AG04450 (cell line): Measurements from ENCODE around the gene SMIM29. TPM values are rescaled to one million over a fixed set of nuclear protein-coding genes. Genes with fewer than 3 reads are reported as not detected.

Source experiments
- CTCF ChIA-PET: fragments of 300-600, 350-600 bp; formaldehyde crosslinking; extraction: SDS; loops from one replicate; lab custom pipeline; 2022; ENCODE audit warnings: antibody characterized with exemption, inconsistent platforms; lab: Charles Lee
- POLR2A ChIA-PET: fragments of 350-600 bp; formaldehyde crosslinking; extraction: SDS; loops from one replicate; lab custom pipeline; 2021; ENCODE audit warnings: antibody characterized with exemption, inconsistent platforms; lab: Yijun Ruan, JAX
- DNase-seq: peaks from one replicate; pipeline ENCODE4 v3.0.0-alpha.2; 2011; ENCODE audit warnings: low read depth, low spot score
- H3K27ac ChIP-seq: one replicate; pipeline ENCODE4 v1.5.1; 2012; ENCODE audit warnings: low read depth, low read length, control low read depth
- H3K27me3 ChIP-seq: one replicate; pipeline ENCODE4 v1.6.0; 2012; ENCODE audit warnings: low read length; ENCODE audit not compliant: control insufficient read depth, insufficient read depth
- H3K4me3 ChIP-seq: 2 replicates; pipeline ENCODE4 v1.5.1; 2011; ENCODE audit warnings: mild to moderate bottlenecking, low read depth, low read length, control low read depth
- H3K9me3 ChIP-seq: 2 replicates; pipeline ENCODE4 v1.5.1; 2012; ENCODE audit warnings: low read length; ENCODE audit not compliant: control insufficient read depth, insufficient read depth
- CTCF ChIP-seq: IDR thresholded peaks from 2 replicates; pipeline ENCODE4 v1.5.1; 2011; ENCODE audit warnings: low read depth, low read length, control low read depth, inconsistent platforms
- polyA plus RNA-seq: library from polyadenylated mRNA; depleted of rRNA; stranded (reverse); fragments of >200 nt; gene quantifications from 2 replicates; pipeline ENCODE4 v1.2.3, GENCODE V29; 2011

The SMIM29 gene
- polyA plus RNA-seq, 1 experiment = 11.3 TPM

- Histone ChIP-seq H3K9me3 (no peaks in the 10 kb centered on the region; the same call in 1 of the 2 replicates), H3K27me3 (no peaks in the 10 kb centered on the region), H3K27ac (peak within 1 kb of the TSS; percentile 68), H3K4me3 (peak within 1 kb of the TSS; percentile 73)
- no peak for DNase-seq
- ChIA-PET CTCF (interaction anchor here (0.6 to 0.7 kb wide), 2 partner anchors 31 to 69 kb away, joined by 5 to 8 read pairs; no protein-coding TSS in a partner anchor), POLR2A (interaction anchor here (0.5 to 1.7 kb wide), 11 partner anchors 8 to 190 kb away, joined by 3 to 9 read pairs (median 4); partner anchors contain the start of gene SMIM29)
- TF ChIP-seq CTCF = no peak
Measured at GRCh38 chr6:34236443-34237315, 12.1 kb downstream of the SMIM29 start, which contains the start of gene HMGA1. TSS of gene HMGA1 (plus strand) at chr6:34236873. CDS start at chr6:34240781, 3,908 bp downstream.

GRCh38 chr6:34236131-34236442 lies 12.7 kb downstream of the SMIM29 start:
- H3K27me3 ChIP-seq = no peaks in the 10 kb centered on the region
- peak overlapping the region; percentile 68 for H3K27ac ChIP-seq
- ChIA-PET POLR2A (interaction anchor here (1.0 to 1.7 kb wide), 3 partner anchors 12 to 190 kb away, joined by 3 to 9 read pairs (median 4); no protein-coding TSS in a partner anchor), CTCF (no interaction called here)
- peak overlapping the region; percentile 73 for H3K4me3 ChIP-seq
- TF ChIP-seq CTCF = no peak
- no peaks in the 10 kb centered on the region; the same call in 1 of the 2 replicates for H3K9me3 ChIP-seq
- no peak for DNase-seq

GRCh38 chr6:34235307-34236130 lies 13.3 kb downstream of the SMIM29 start:
- H3K27me3 ChIP-seq = no peaks in the 10 kb centered on the region
- ChIA-PET CTCF (no interaction called here), POLR2A (interaction anchor here (1.2 kb wide), 1 partner anchor 12 kb away, joined by 3 read pairs; no protein-coding TSS in a partner anchor)
- TF ChIP-seq CTCF = no peak; the same call in 1 of the 2 replicates
- H3K4me3 ChIP-seq = peak overlapping the region; percentile 73
- H3K27ac ChIP-seq = peak overlapping the region; percentile 68
- DNase-seq = no peak
- H3K9me3 ChIP-seq = no peaks in the 10 kb centered on the region; the same call in 1 of the 2 replicates

GRCh38 chr6:34234667-34235306 lies 14.0 kb downstream of the SMIM29 start:
- Histone ChIP-seq H3K4me3 (no peak overlapping the region), H3K9me3 (no peaks in the 10 kb centered on the region; the same call in 1 of the 2 replicates), H3K27me3 (no peaks in the 10 kb centered on the region), H3K27ac (no peak overlapping the region)
- TF ChIP-seq CTCF = no peak
- DNase-seq = no peak
- ChIA-PET POLR2A (no interaction called here), CTCF (no interaction called here)
